Activated CD4-positive, alpha-beta T cell treated with anti-CD3 and anti-CD28 coated beads, Interleukin-10, Interleukin-2, amounts not matched to agents 100 ng/mL and 50 ng/mL, durations not matched to agents 16 hours and 8 hours (primary cell): Measurements from ENCODE around the gene ABCC8.

Source experiments
- DNase-seq: peaks from one replicate; pipeline ENCODE4 v3.0.0-alpha.2; 2020

The ABCC8 gene

DNA sequence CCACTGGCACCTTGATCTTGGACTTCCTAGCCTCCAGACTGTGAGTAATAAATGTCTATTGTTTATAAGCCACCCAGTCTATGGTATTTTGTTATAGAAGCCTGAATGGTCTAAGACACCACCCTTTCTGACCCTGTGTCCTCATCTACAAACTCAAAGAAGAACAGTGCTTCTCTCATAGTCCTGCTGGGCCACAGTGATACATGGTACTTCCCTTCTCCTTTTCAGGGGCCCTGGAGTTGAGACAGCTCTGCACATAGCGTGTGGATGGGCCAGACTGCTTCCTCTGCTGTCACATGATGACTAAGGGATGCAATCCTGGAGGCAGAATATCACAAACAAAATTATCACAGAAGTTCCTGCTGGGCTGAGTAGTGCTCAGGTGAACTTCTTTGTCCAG lies 93.2 kb downstream of the ABCC8 start:
- DNase-seq, result no peak

DNA sequence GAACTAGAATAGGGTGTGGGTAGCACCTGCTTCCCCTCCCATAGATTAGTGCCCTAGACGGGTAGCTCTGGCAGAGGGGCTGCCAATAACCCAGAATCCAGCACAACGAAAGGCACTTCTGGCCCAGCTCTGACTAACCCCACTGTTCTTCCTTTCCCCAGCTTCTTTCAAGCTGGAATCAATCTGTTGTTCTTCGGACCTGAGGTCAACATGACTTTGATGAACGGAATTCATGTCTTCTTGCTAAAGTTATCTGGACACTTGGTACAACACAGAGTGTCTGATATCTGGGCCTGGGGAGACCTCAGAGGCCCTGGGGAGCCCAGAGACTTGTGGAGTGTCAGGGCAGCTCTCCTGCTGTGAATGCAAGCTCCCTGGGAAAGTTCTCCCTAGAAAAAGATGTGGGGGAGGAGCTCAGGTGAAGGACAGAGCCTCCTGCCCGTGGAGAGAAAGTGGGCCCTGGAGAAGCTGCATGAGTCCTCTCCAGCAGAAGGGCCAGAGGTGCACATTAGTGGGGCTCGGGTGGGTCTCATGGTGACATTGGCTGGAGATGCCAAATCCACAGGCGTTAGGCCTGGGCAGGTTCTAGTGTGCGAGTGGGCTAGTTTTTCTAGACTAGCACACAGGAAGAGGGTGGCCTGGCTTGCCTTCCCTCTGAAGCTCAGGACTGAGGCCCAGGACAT lies 94.5 kb downstream of the ABCC8 start:
- no peak for DNase-seq

DNA sequence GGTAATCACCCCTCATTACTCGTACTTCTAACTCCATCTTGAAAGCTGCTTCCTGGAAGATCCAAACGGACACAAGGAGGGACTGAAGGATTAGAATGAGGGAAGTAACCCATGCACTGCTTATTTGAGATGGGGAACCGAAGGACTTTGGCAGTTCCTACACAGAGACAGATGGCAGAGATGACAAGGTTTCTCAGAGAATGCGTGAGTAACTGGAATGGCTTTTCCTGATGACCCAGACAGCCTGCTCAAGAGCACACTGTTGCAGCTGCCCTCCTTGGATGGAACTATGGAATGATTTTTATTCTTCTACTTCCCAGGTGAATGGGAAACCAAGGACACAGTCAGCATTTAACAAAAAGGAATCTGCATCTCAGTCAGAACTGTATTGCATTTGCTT lies 95.5 kb downstream of the ABCC8 start:
- no peak for DNase-seq

DNA sequence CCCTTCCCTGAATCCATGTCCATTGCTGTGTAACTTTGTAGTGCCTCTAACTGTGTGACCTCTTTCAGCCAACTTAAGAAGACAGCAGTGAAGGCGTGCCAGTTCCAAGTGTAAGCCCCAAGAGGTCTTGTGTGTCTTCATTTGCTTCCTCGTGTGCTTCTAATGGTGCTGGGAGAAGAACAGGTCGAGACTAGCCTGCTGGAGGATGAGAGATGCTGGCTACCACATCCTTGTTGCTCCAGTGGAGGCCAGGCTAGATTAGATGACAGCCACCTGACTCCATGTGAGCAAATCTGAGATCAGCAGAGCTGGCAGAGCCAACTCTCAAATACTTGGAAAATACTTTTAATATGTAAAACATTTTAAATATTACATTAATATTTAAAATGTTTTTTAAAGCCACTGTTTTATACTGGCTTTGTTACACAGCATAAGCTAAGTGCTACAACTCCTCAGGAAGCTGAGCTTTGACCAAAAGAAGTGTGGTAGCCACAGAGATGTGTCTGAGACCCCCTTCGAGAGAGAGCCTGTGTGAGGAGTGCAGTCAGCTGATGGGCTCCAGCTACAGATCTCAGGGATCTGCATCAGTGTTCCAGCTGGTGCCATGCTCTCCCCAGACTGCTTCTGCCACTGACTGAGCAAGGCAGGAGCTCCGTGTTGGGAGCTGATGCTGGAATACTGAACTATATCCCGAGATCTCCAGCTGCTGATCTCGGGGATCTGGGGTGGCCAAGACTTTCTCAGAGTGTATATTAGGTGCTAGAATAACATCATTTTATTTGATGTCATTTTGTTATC lies 97.1 kb downstream of the ABCC8 start:
- no peak for DNase-seq

- no peak for DNase-seq
Measured at GRCh38 chr11:17378655-17379054, 98.0 kb downstream of the ABCC8 start.

- DNase-seq, result no peak
Measured at GRCh38 chr11:17376493-17376892, 100.2 kb downstream of the ABCC8 start.

GRCh38 chr11:17375547-17375946 lies 101.1 kb downstream of the ABCC8 start:
- no peak for DNase-seq

- no peak for DNase-seq
Measured at GRCh38 chr11:17371614-17372013, 105.0 kb downstream of the ABCC8 start.

GRCh38 chr11:17369684-17370243 lies 106.9 kb downstream of the ABCC8 start:
- DNase-seq, result no peak

DNA sequence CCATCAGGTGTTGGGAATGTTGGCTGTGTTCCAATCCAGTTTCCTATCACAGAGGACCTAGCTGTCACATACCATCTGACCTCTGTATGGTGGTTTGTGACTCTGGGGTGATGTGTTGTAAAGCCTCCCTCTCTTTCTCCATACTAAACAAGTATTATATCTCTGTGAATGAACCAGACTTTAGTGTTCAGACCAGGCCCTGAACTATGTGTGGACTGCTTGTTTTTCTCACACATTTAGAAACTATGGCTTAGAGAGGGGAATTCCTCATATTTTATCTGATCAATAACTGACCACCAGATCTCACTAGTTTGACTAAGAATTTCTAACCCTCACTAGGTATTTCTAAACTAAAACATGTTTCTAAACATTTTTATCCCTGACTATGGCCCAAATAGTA lies 107.6 kb downstream of the ABCC8 start:
- no peak for DNase-seq

- DNase-seq, result no peak
Measured at GRCh38 chr11:17368551-17368950, 108.1 kb downstream of the ABCC8 start.

- DNase-seq, result no peak
Measured at GRCh38 chr11:17366495-17366894, 110.2 kb downstream of the ABCC8 start.

- DNase-seq, result peak; percentile 77
Measured at GRCh38 chr11:17354601-17354991, 122.0 kb downstream of the ABCC8 start.

DNA sequence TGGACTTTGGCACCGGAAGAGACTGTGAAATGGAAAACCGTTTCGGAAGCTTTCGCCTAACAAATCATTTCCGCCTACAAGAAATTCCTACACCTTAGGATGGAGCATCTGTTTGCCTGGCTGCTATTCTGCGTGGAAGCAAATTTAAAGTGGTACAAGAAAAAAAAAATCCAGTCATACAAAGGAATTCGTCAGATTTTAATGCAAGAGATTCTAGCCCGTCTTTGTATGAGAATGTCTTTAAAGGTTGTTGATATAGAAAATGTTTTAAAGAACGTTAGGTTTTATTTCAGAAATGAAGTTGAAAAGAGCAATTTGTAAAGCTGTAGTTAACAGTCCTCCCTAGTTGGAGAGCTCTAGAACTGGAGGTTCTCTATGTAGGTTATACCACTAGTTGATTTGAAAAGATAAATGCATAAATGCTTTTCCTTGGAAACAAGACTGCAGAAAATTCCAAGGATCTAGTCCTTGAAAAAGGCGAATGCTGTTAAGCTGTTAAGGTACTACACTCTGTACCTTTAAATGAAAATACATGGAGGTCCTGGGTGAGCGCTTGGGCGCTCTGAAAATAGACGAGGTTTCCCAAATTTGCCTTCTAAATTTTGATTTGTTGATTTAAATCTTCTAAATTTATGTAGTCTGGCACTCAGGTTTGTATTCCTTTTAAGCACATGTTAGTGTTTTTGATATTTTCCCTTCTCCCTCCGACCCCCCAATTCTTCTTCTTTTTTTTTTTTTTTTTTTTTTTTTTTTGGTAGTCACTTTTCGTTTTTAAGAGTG lies 122.6 kb downstream of the ABCC8 start:
- no peak for DNase-seq

- peak; percentile 37 for DNase-seq
Measured at GRCh38 chr11:17352950-17353820, 123.5 kb downstream of the ABCC8 start.

DNA sequence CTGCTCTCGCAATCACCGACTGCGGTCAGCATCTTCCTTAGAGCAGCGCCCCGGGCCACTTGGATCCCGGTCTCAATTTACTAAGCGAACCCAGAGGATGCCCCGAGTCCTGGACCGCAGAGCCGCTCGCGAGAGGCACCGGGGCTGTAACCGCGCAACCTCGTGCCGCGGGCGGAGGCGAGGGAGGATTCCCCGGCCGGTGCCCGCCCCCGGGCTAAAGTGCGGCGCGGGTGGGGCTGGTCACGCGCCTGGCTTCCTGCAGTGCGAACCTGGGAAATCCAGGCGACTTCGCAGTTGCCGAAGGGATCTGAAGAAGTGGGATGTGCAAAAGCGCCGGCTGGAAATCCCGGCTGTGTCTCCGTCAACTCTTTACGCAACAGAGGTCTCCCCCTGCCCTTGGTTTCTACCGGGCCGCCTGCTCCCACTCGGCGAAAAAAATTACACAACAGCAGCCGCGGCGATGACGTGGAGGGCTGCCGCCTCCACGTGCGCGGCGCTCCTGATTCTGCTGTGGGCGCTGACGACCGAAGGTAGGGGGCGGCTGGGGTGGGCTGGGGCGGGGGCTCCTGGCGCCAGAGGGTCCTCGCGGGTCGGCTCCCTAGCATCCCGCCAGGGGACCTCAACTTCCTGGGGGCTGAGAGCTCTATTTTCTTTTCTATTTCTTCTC lies 125.0 kb downstream of the ABCC8 start, which contains the start of gene NCR3LG1:
NCR3LG1 (plus strand) TSS at position 291 of the 667 bp plus-strand sequence; CDS start at position 461, 170 bp downstream.
- DNase-seq, result peak; percentile 28

DNA sequence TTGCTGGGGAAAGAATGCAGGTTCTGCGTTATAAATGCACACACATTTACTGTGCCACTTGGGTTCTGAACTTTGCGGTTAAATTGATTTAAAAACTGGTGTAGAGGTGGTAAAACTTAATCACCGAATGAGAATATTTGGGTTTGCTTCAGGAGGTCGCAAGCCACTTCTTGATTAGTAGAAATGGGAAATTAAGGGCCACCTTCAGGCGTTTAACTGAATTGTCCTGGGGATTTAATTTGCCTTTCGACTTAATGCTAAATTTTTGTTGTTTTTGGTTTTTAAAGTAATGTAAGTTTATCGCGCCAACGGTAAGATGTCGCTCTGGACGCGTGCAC lies 125.5 kb downstream of the ABCC8 start:
- DNase-seq, result no peak

- DNase-seq, result peak; percentile 28
Measured at GRCh38 chr11:17350455-17351171, 126.0 kb downstream of the ABCC8 start.

DNA sequence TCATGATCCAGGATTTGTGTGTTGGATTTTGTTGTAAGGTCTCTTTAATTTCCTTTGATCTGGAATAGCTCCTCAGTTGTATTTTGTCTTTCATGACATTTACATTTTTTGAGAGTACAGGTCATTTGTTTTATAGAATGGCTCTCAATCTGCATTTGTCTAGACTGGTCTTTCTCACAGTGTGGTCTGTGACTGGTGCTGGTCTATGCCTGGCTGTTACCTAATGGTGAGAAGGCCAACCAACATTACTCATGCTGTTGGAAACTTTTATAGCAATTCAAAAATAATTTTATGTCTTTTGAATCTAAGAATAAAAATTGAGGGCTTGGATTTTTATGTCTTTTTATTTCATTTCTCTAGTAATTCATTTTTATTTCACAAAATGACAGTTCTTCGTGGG lies 129.0 kb downstream of the ABCC8 start:
- no peak for DNase-seq

DNA sequence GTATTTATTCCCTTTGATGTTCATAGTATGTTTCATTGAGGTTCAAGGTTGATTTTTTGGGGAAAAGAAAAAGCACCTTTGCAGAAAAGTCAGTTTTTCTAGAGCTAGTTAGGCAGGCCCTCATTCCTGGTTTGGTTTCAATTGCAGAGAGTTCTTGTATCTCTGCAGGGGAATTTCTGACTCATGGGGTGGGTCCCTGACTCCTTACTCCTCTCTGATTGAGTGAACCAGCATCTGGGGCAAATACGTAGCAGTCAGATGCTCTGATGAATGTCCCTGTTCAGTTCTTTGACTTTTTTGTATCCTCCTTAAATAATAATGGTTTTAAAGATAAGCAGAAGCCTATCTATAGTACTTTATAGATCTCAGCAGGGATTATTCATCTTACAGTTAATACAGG lies 132.7 kb downstream of the ABCC8 start:
- DNase-seq, result peak; percentile 23

DNA sequence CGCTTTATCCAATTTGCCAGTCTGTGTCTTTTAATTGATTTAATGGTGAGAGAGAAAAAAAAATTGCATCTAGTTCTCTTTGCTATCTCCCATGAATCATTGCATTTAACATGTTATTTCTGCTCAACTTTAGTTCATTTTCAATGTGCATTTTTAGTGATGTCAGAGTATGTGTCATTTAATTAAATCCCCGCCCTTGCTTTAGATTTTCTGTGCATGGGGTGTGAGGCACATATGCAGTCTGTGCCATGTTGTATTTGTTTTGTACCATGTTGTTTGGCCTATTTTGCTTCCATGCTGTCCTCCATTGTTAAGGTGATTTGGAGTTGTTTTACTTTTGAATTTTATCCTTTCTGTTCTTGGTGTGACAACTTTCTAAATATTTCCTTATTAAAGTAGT lies 133.4 kb downstream of the ABCC8 start:
- no peak for DNase-seq
